Astrocyte of the spinal cord (primary cell): ENCODE results near the gene FCHSD2.

Source experiments
- DNase-seq: peaks from one replicate; pipeline ENCODE4 v3.0.0; 2011; ENCODE audit warnings: low read depth, low spot score
- H3K4me3 ChIP-seq: 2 replicates; pipeline ENCODE4 v1.5.1; 2011; ENCODE audit warnings: low read depth, mild to moderate bottlenecking, low read length, moderate library complexity
- CTCF ChIP-seq: IDR thresholded peaks from 2 replicates; pipeline ENCODE4 v1.5.1; 2012; ENCODE audit warnings: low read depth, mild to moderate bottlenecking, low read length, inconsistent platforms
- in situ Hi-C: cut with HindIII; loops from 2 replicates; pipeline ENCODE4 v1.10.0; 2017; ENCODE audit warnings: low sequenced_read_pairs

The FCHSD2 gene

GRCh38 chr11:72951193-72951592 is 190.9 kb downstream of the FCHSD2 start:
- DNase-seq: no peak
- in situ Hi-C loops: no loop called here
- H3K4me3 ChIP-seq: no peak overlapping the region
- no peak for TF ChIP-seq CTCF

- no peak for DNase-seq
- no peak for TF ChIP-seq CTCF
- no peak overlapping the region for H3K4me3 ChIP-seq
- in situ Hi-C loops: no loop called here
These were observed 191.4 kb downstream of the FCHSD2 start for GRCh38 chr11:72950685-72951084.

- in situ Hi-C loops: no loop called here
- no peak overlapping the region for H3K4me3 ChIP-seq
- TF ChIP-seq CTCF: no peak
- no peak for DNase-seq
These were observed 194.9 kb downstream of the FCHSD2 start for GRCh38 chr11:72947229-72947628.

- no peak for TF ChIP-seq CTCF
- in situ Hi-C loops: no loop called here
- DNase-seq: no peak
- H3K4me3 ChIP-seq: no peak overlapping the region
These were observed 198.5 kb downstream of the FCHSD2 start for GRCh38 chr11:72943664-72944063.

- no peak overlapping the region for H3K4me3 ChIP-seq
- in situ Hi-C loops: no loop called here
- DNase-seq: no peak
- TF ChIP-seq CTCF: no peak
These were observed 201.7 kb downstream of the FCHSD2 start for GRCh38 chr11:72940417-72940816.

GRCh38 chr11:72939031-72939430 is 203.1 kb downstream of the FCHSD2 start:
- no peak for TF ChIP-seq CTCF
- in situ Hi-C loops: no loop called here
- no peak for DNase-seq
- H3K4me3 ChIP-seq: no peak overlapping the region

- DNase-seq: no peak
- no peak for TF ChIP-seq CTCF
- in situ Hi-C loops: no loop called here
- H3K4me3 ChIP-seq: no peak overlapping the region
These were observed 204.7 kb downstream of the FCHSD2 start for GRCh38 chr11:72937439-72937838.
